Effector memory CD4-positive, alpha-beta T cell (primary cell): Measurements from ENCODE around the gene TNFSF10.
"Not testable (repeated sequence)": the region's sequence is repeated elsewhere in the genome, so short reads cannot be mapped to it uniquely, and the experiment has no call there.

Experiments used
- DNase-seq, 3 donors: peaks; one replicate each; pipeline ENCODE4 v3.0.0-alpha.2; 2020
- H3K27ac ChIP-seq: 2 replicates; pipeline ENCODE4 v1.7.0; 2013; ENCODE audit warnings: mild to moderate bottlenecking, low read length, moderate library complexity; ENCODE audit not compliant: insufficient read depth, poor library complexity, severe bottlenecking
- H3K27me3 ChIP-seq: replicated peaks from 2 replicates; pipeline ENCODE4 v1.7.0; 2013; ENCODE audit warnings: mild to moderate bottlenecking, low read length; ENCODE audit not compliant: insufficient read depth, control insufficient read depth, poor library complexity, severe bottlenecking
- H3K36me3 ChIP-seq: 2 replicates; pipeline ENCODE4 v1.7.0; 2013; ENCODE audit warnings: mild to moderate bottlenecking, low read length, moderate library complexity; ENCODE audit not compliant: control insufficient read depth, insufficient read depth
- H3K4me1 ChIP-seq: 2 replicates; pipeline ENCODE4 v1.7.0; 2013; ENCODE audit warnings: low read length, mild to moderate bottlenecking; ENCODE audit not compliant: control insufficient read depth, insufficient read depth, poor library complexity, severe bottlenecking
- H3K4me3 ChIP-seq: 2 replicates; pipeline ENCODE4 v1.7.0; 2013; ENCODE audit warnings: low read length, low read depth, mild to moderate bottlenecking; ENCODE audit not compliant: insufficient read depth, poor library complexity, severe bottlenecking
- H3K9me3 ChIP-seq: 2 replicates; pipeline ENCODE4 v1.7.0; 2013; ENCODE audit warnings: mild to moderate bottlenecking, low read length, moderate library complexity; ENCODE audit not compliant: control insufficient read depth
- total RNA-seq, 3 donors: gene quantifications; one replicate each; lab custom pipeline; 2026; lab: John Stamatoyannopoulos, UW

TNFSF10 gene
- 25.8 to 44.4 (median 41.2) reads per million in 3 donors for total RNA-seq

DNA sequence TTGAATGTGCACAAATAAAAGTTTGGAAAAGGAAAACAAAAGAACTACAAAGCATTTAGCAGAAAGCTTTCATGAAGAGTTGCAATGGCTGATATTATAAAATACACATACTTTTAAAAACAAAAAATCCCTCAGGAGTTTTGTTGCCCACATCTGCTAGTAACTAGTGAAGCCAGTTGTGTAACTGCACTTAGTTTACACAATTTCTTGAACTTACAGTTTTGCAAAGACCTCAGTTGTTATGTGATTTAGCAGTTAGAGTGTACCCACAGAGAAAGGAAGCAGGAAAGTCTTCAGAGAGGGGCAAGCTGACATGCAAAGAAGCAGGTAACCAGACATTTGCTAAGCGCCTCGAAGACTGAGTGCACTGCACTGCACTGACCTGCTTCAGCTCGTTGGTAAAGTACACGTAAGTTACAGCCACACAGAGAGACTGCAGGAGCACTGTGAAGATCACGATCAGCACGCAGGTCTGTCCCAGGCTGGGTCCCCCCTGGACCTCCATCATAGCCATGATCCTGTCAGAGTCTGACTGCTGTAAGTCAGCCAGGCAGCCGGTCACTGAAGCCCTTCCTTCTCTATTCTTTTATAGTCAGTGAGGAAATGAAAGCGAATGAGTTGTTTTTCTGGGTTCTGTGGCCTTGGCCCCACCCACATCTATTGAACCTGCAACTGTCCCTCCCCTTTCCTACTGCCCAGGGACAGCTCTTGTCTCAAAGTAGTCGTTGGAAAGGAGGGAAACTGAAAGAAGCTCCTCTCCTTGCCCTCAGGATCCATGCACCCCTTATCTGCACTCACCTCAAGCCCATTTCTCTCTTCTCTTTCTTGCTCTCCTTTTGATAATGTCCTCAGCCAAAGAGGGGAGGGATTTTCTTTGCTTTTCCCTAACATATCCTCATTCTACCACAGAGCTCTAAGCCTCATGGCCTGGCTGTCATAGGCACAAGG lies at the start of gene TNFSF10:
TNFSF10 (minus strand) TSS at position 560 of the 948 bp plus-strand sequence; CDS start at position 514, 46 bp downstream.
- Histone ChIP-seq H3K9me3 (no peaks in the 10 kb centered on the region), H3K27me3 (no peaks in the 10 kb centered on the region), H3K27ac (peak within 1 kb of the TSS; percentile 80), H3K4me3 (peak within 1 kb of the TSS; percentile 71), H3K36me3 (no peaks in the 10 kb centered on the region), H3K4me1 (peaks cover 20% of the 10 kb centered on the region)
- DNase-seq = peak; percentile 23 to 54 (median 52)

DNA sequence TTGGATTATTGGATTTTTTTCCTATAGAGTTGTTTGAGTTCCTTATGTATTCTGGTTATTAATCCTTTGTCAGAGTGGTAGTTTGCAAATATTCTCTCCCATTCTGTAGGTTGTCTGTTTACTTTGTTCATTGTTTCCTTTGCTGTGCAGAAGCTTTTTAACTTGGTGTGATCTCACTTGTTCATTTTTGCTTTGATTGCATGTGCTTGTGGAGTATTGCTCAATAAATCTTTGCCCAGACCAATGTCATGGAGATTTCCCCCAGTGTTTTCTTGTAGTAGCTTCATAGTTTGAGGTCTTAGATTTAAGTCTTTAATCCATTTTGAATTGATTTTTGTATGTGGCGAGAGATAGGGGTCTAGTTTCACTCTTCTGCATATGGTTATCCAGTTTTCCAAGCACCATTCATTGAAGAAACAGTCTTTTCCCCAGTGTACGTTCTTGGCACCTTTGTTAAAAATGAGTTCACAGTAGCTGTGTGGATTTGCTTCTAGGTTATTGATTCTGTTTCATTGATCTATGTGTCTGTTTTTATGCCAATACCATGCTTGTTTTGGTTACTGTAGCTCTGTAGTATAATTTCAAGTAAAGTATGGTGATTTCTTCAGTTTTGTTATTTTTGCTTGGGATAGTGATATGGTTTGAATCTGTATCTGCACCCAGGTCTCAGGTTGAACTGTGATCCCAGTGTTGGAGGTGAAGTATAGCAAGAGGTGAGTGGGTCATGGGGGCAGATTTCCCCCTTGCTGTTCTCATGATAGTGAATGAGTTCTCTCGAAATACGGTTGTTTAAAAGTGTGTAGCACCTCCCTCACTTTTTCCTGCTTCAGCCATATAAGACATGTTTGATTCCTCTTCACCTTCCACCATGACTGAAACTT lies 46.1 kb upstream of the TNFSF10 start:
- Histone ChIP-seq H3K36me3 (no peaks in the 10 kb centered on the region), H3K4me3 (no peak overlapping the region), H3K27ac (no peak overlapping the region), H3K4me1 (no peaks in the 10 kb centered on the region), H3K27me3 (no peaks in the 10 kb centered on the region), H3K9me3 (no peaks in the 10 kb centered on the region)
- DNase-seq = no peak

DNA sequence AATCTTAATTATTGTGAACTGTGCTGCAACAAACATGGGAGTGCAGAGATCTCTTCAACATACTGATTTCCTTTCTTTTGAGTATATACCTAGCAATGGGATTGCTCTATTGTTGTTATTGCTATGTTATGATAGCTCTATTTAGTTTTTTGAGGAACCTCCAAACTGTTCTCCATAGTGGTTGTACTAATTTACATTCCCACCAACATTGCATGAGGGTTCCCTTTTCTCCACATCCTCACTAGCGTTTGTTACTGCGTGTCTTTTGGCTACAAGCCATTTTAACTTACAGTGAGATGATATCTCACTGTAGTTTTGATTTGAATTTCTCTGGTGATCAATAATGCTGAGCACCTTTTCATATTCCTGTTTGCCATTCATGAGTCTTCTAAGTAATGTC lies 45.5 kb upstream of the TNFSF10 start:
- H3K27me3 ChIP-seq = no peaks in the 10 kb centered on the region
- no peaks in the 10 kb centered on the region for H3K9me3 ChIP-seq
- peaks cover 3% of the 10 kb centered on the region for H3K4me1 ChIP-seq
- no peak overlapping the region for H3K27ac ChIP-seq
- DNase-seq = no peak
- H3K36me3 ChIP-seq = no peaks in the 10 kb centered on the region
- no peak overlapping the region for H3K4me3 ChIP-seq

DNA sequence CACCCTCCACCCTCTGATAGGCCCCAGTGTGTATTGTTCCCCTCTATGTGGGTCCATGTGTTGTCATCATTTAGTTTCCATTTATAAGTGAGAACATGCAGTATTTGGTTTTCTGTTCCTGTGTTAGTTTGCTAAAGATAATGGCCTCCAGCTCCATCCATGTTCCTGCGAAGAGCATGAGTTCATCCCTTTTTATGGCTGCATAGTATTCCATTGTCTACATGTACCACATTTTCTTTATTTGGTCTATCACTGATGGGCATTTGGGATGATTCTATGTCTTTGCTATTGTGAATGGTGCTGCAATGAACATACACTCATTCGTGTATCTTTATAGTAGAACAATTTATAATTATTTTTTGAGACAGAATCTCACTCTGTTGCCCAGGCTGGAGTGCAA lies 43.6 kb upstream of the TNFSF10 start:
- not testable (repeated sequence) for H3K4me3 ChIP-seq, H3K9me3 ChIP-seq, DNase-seq, H3K27ac ChIP-seq, H3K36me3 ChIP-seq, H3K27me3 ChIP-seq
- H3K4me1 ChIP-seq = peaks cover 20% of the 10 kb centered on the region

DNA sequence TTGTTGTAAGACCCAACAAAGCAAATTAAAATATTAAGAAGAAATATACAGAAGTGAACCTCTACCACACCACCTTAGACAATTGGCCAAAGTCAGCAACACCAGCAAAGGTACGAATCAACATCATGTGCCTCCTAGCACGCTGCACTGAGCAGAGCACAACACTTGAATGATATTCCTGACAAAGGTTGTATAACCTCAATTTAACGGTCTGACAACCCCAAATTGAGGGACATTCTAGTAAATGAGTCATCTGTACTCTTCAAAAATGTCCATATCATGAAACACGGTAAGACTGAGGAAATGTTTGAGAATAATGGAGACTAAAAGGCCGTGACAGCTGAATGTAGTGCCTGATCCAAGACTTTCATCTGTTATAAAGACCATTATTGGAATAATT lies 41.3 kb upstream of the TNFSF10 start:
- no peaks in the 10 kb centered on the region for H3K36me3 ChIP-seq
- no peak overlapping the region for H3K4me3 ChIP-seq
- H3K4me1 ChIP-seq = peaks cover 21% of the 10 kb centered on the region
- no peak for DNase-seq
- no peaks in the 10 kb centered on the region for H3K9me3 ChIP-seq
- no peaks in the 10 kb centered on the region for H3K27me3 ChIP-seq
- H3K27ac ChIP-seq = no peak overlapping the region

DNA sequence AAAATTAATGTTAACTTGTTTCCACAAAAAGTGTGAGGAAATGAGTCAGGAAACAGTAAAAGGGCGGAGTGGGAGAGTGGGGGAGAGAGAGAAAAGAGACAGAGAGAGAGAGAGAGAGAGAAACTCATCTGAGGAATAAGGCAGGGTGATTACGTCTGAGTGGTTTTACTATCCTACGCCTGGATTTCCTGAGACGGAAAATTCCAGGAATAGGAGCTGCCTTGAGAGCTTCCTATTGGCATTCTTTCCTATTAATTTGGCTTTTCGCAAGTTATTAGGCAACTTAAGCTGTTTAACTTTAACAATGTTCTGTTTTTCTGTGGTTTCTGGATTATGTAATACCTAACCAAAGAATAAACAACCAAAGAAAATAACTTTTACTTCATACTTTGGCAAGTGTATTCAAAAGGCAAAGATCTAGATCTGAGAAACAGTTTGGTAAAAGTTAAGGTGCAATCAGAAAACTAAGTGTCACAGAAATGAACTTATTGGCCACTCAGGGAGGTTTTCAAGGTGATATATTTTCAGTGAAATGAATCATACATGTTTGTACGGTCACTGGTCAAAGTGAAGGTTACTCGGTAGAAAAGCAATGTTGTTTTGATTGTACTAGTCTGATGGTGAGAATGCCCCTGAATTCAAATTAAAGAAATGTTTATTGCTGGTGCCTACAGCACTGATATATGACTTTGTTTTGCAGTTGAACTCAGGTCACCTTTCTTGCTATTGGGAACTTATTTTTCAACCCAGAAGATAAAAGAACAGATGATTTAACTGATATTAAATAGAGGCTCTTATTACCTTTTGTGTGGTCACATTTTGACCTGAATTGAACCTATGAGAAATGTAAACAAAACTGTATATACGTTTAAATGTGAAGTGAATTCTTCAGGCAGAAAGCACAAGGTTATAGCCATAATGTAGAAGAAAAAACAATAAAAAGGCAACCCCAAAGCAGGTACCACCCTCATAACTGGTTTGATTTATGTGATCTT lies 39.9 kb upstream of the TNFSF10 start:
- peaks cover 21% of the 10 kb centered on the region for H3K4me1 ChIP-seq
- H3K27ac ChIP-seq = peak overlapping the region; percentile 52
- H3K36me3 ChIP-seq = no peaks in the 10 kb centered on the region
- no peaks in the 10 kb centered on the region for H3K9me3 ChIP-seq
- no peaks in the 10 kb centered on the region for H3K27me3 ChIP-seq
- no peak for DNase-seq
- H3K4me3 ChIP-seq = no peak overlapping the region

DNA sequence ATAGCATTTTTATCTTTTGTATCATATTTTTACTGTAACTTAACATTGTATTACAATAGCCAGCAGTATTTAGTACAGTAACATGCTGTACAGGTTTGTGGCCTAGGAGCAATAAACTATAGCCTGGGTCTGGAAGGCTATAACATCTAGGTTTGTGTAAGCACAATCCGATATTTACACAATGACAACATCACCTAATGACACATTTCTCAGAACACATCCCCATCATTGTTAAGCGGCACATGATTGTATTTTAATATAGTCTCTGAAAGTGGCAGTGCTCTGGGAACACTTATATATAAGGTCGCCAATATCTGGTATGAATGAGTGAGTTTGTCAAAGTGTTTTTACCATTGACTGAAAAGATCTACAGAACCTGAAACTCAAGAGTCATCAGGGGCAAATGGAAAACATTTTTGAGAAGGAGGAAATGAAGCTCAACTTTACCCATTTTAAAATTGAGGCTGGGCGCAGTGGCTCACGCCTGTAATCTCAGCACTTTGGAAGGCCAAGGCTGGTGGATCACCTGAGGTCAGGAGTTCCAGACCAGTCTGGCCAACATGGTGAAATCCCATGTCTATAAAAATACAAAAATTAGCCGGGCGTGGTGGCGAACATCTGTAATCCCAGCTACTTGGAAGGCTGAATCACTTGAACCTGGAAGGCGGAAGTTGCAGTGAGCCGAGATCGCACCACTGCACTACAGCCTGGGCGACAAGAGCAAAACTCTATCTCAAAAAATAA lies 38.8 kb upstream of the TNFSF10 start:
- Histone ChIP-seq H3K9me3 (no peaks in the 10 kb centered on the region), H3K4me3 (peak overlapping the region; percentile 1), H3K27me3 (no peaks in the 10 kb centered on the region), H3K27ac (peak overlapping the region; percentile 52), H3K4me1 (peaks cover 21% of the 10 kb centered on the region), H3K36me3 (no peaks in the 10 kb centered on the region)
- no peak for DNase-seq

DNA sequence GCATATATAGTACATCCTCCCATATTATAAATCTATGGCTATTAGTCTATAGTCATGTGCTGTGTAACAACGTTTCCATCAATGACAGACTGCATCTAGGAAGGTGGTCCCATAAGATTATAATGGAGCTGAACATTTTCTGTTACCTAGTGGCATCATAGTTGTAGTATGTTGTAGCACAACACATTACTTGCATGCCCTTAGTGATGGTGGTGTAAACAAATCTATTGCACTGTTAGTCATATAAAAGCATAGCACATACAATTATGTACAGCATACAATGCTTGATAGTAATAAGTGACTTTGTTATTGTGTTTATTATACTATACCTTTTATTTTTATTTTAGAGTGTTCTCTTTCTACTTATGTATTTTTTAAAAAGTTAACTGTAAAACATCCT lies 37.4 kb upstream of the TNFSF10 start:
- no peak overlapping the region for H3K27ac ChIP-seq
- H3K36me3 ChIP-seq = no peaks in the 10 kb centered on the region
- no peaks in the 10 kb centered on the region for H3K27me3 ChIP-seq
- no peaks in the 10 kb centered on the region for H3K9me3 ChIP-seq
- no peak overlapping the region for H3K4me3 ChIP-seq
- H3K4me1 ChIP-seq = peaks cover 21% of the 10 kb centered on the region
- DNase-seq = no peak

DNA sequence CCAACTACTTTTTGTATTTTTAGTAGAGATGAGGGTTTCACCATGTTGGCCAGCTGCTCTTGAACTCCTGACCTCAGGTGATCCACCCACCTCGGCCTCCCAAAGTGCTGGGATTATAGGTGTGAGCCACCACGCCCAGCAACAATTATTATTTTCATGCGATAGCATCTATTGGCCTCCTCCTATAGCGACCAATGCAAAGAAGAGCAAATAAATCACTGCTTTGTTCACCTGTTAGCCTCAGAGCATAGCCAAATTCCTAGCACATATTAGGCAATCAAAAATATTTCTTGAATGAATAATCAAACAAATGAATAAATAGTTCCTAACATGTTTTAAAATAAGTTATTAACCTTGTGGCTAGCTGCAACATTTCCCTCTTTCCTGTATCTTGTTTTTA lies 36.8 kb upstream of the TNFSF10 start:
- Histone ChIP-seq H3K27ac (no peak overlapping the region), H3K27me3 (no peaks in the 10 kb centered on the region), H3K4me3 (no peak overlapping the region), H3K36me3 (no peaks in the 10 kb centered on the region), H3K4me1 (peaks cover 21% of the 10 kb centered on the region), H3K9me3 (no peaks in the 10 kb centered on the region)
- no peak for DNase-seq
